Muscle of back (tissue), 11 donors: ENCODE results near the gene GNA12. TPM values are rescaled to one million over a fixed set of nuclear protein-coding genes. Genes with fewer than 3 reads are reported as not detected.
"Not testable (repeated sequence)": the region's sequence is repeated elsewhere in the genome, so short reads cannot be mapped to it uniquely, and the experiment has no call there.

Experiments used
- DNase-seq, 3 donors: peaks; one replicate each; pipeline versions ENCODE4 v3.0.0 to v3.0.0-alpha.2; 2013
- polyA plus RNA-seq, 10 donors: library from polyadenylated mRNA; unstranded; fragments of 120-200 nt; gene quantifications; one replicate each; pipeline ENCODE4 v1.2.1, GENCODE V29; 2013; ENCODE audit not compliant: insufficient read length in 10 of 10

GNA12 gene
- polyA plus RNA-seq, 10 donors = 25.6 to 40.4 (median 29.3) TPM

GRCh38 chr7:2869981-2870380, 25.9 kb upstream of the GNA12 start:
- no peak for DNase-seq

- DNase-seq = no peak
These were observed 22.5 kb upstream of the GNA12 start for GRCh38 chr7:2866601-2867000.

DNA sequence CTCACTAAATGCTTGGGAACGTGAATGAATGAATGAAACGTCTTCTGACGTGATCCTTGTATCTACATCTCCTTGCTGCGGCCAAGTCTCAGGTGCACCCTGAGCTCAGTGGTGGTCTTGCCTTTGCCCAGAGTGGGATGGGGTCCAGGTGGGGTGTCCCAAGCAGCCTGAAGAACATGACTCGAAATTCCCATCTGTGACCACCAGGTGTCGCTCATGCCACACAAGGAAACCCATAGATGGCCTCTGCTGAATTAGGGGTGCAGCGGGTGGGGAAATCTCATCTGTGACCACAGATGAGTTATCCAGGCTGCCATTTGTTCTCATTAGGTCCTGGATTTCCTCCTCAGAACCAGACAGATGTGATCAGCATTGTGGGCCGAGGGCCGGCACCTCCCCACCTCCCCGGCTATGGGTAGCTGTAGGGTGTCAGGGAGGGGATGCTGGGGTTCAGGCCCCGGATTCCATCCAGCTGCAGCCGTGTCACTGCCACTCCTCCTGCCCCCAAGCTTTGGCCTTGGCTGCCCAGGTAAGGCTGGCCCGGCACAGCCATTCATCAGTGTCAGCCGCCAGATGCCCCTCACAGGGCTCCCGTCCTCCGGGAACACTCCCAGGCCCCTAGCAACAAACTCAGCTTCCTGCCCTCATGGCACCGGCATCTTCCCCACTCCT, 21.0 kb upstream of the GNA12 start:
- DNase-seq = peak; percentile 60 to 85 (median 74)

DNA sequence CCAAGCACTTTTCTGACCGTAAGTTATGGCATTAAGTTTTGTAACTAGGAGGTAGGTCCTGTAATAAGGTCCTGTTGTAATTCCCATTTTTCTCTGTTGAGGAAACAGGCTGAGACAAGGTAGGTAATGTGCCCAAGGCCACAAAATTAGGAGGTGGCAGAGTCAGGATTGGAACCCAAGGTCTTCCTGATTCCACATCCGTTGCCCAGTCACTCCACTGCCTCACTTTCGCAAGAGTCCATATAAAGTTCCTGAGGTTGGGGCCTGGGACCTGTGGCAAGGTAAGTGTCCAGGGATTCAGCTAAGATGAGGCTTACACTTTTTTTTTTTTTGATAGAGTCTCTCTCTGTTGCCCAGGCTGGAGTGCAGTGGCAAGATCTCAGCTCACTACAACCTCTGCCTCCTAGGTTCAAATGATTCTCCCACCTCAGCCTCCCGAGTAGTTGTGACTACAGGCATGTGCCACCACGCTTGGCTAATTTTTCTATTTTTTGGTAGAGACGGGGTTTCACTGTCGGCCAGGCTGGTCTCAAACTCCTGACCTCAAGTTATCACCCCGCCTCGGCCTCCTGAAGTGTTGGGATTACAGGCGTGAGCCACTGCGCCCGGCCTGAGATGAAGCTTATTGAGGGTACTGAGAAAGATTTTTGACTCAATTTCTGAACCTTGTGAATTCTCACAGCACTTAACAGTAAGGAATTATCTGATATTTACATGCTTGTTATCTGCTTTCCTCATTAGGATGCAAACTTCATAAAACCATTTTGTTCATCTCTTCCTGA, 20.3 kb upstream of the GNA12 start:
- no peak for DNase-seq

GRCh38 chr7:2863461-2864066, 19.5 kb upstream of the GNA12 start:
- DNase-seq = peak; percentile 55 to 80 (median 80)

DNA sequence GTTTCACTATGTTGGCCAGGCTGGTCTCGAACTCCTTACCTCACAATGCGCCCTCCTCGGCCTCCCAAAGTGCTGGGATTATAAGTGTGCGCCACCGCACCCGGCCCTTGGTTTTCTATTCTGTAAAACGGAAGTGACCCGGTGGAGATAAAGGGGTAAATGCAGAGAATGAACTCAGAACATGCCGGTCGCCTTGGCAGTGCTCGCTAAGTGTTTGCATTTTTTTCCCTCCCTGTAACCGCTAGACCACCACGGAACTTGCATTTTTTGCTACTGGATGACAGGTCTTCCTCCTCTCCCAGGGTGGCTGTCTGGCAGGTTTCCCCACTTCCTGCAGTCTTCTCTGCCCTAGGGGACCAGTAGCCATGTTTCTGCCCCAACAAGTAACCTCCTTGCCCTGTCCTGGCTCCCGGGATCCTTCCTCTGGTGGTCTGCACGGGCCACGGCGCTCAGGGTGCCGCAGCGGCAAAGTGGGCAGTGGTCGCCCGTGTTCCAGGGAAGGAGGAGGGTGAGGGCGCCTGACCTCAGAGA, 18.8 kb upstream of the GNA12 start:
- peak in 1 of 3 donors; percentile 24 for DNase-seq

DNA sequence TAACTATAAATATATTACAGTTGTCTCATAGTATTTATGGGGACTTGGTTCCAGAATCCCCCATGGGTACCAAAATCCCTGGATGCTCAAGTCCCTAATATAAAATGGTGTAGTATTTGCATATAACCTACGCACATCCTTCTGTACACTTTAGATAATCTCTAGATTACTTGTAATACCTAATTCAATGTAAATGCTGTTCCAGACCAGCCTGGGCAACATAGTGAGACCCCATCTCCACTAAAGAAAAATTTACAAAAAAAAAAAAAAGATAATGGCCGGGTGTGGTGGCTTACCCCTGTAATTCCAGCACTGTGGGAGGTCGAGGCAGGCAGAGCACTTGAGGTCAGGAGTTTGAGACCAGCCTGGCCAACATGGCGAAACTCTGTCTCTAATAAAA, 17.4 kb upstream of the GNA12 start:
- DNase-seq = no peak

GRCh38 chr7:2860627-2861133, 16.6 kb upstream of the GNA12 start:
- DNase-seq = no peak

DNA sequence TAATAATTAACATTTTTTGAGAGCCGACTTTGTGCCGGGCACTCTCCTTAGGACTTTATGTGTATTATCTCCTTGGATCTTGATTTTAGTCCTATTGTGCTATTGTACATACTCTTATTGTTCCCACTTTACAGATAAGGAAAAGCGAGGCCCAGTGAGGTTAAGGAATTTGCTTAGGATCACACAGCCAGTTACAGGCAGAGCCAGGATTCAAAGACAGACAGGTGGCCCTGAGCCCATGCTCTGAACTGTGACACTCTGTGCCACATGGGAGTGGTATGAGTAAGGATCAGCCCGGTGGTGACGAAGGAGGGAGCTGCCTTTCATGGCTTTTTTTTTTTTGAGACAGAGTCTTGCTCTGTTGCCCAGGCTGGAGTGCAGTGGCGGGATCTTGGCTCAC, 15.8 kb upstream of the GNA12 start:
- no peak for DNase-seq

DNA sequence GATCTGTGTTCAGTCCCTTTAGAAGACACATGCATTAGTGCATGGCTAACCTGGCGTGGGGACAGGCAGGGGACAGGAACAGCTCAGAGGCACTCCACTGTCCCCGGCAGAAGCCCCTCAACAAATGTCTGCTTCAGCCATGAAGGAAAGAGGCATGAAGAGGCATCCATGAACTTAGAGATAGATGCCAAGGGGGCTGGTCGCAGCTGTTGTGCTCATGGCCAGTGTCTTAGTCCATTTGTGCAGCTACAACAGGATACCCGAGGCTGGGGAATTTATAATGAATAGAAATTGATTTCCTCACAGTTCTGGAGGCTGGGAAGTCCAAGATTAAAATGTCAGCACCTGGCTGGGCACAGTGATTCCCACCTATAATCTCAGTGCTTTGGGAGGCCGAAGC, 14.5 kb upstream of the GNA12 start:
- DNase-seq = no peak

DNA sequence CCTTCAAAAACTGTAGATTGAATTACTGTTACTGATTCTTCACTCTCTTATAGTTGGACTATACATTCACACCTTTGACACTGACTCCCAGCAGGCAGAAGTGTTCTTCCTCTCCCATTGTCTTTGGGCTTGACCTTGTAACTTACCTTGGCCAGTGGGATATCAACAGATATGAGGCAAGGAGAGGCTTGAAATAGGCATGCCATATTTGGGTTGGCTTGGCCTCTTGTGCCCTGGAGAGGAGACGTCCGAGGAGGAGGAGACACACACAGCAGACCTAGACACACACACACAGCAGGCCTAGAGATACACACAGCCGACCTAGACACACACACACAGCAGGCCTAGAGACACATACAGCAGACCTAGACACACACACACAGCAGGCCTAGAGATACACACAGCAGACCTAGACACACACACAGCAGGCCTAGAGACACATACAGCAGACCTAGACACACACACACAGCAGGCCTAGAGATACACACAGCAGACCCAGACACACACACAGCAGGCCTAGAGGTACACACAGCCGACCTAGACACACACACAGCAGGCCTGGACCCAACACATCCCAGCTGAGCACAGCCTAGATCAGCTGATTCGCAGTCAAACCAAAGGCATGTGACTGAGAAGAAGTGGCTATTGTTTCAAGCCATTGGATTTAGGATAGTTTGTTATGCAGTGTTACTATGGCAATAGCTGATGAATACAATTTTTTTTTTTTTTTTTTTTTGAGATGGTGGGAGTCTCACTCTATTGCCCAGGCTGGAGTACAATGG, 12.5 kb upstream of the GNA12 start:
- no peak for DNase-seq

GRCh38 chr7:2855386-2855785, 11.3 kb upstream of the GNA12 start:
- DNase-seq = no peak

- not testable (repeated sequence) for DNase-seq
These were observed 9.4 kb upstream of the GNA12 start for GRCh38 chr7:2853552-2853951.

GRCh38 chr7:2853147-2853546, 9.0 kb upstream of the GNA12 start:
- no peak for DNase-seq

- DNase-seq = no peak
These were observed 7.4 kb upstream of the GNA12 start for GRCh38 chr7:2851497-2851896.

GRCh38 chr7:2849941-2850766, 6.0 kb upstream of the GNA12 start:
- DNase-seq = no peak

DNA sequence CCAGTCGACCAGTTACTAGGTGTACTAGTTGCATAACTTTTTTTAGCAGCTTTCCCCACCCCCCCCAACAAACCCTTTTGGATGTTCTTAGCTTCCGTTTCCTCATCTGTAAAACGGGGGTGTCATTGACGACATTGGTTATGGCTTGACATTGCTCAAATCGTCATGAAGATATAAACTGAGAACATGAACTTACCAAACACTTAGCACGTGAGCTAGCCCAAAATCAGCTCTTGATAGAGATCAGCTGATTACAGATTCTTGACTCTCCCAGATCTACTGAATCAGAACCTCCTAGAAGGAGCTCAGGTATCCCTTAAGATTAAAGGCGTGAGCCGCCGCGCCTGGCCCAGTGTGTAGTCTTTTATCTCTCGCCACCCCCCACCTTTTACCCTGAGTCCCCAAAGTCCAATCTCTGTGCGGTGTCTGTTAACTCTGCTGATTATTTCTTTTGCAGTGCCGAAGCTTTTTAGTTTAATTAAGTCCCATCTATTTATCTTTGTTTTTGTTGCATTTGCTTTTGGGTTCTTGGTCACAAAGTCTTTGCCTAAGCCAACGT, 1.0 kb upstream of the GNA12 start:
- no peak for DNase-seq

DNA sequence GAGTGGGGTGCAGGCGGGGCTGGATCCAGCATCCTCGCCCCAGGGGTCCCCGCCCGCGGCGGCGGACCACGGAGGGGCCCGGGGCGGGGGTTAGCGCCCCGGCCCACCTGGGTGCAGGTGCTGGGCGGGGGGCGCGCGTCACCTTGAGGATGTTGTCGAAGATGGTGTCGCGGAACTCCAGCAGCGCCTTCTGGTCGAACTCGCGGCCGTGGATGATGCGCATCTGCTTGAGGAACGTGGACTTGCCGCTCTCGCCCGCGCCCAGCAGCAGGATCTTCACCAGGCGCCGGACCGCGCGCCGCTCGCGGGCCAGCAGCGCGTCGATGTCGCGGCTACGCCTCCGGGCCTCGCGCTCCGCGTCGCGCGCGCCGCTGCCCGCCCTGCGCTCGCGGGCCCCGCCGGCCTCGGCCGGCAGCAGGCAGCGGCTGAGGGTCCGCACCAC, 376 bp downstream of the GNA12 start:
- DNase-seq = peak in 2 of 3 donors; percentile 44 to 65

DNA sequence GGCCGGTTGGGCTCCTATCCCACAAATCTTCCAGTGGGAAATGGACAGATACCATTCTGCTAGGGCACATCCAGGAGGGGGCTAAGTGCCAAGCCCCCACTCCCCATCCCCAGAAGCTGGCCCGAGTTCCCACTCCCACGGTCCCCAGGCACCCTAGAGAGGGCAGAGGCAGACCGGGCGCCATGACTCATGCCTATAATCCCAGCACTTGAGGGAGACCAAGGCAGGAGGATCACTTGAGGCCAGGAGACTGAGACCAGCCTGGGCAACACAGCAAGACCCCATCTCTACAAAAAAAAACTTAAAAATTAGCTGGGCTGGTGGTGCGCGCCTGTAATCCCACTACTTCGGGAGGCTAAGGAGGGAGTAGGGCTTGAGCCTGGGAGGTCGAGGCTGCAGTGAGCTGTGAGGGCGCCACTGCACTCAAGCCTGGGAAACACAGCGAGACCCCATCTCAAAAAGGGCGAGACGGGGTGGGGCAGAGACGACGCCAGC, 870 bp downstream of the GNA12 start:
- DNase-seq = no peak

- DNase-seq = no peak
These were observed 2.2 kb downstream of the GNA12 start for GRCh38 chr7:2841907-2842306.
